Left cardiac atrium (tissue), 4 donors: ENCODE data around the gene NECAP2. TPM values are rescaled to one million over a fixed set of nuclear protein-coding genes. Genes with fewer than 3 reads are reported as not detected.

ENCODE experiments used
- ATAC-seq, 2 donors: fragments of 200-7000 bp; cut with Tn5 transposase; one replicate each; pipeline ENCODE4 v1.9.1; 2020; ENCODE audit warnings: mild to moderate bottlenecking in 2 of 2, moderate library complexity in 2 of 2
- DNase-seq: peaks from one replicate; pipeline ENCODE4 v3.0.0-alpha.2; 2020
- intact Hi-C, 2 donors: fragments of 100-400 bp; cut with DNase I; formaldehyde crosslinking; loops; one replicate each; pipeline versions ENCODE4 v1.14.1 to v1.15.1; 2022 to 2023
- long read RNA-seq: library from polyadenylated mRNA; unstranded; transcript quantifications from one replicate; pipeline ENCODE4 v2.0.0, GENCODE V29; 2021
- total RNA-seq, 2 donors: library from RNA; stranded (reverse); fragmentation: NEBNext Ultra II Directional; extraction: Animal tissue kit (Norgen Biotek cat#: 25700); gene quantifications; one replicate each; pipeline ENCODE4 v1.2.1, GENCODE V29; 2021
- donor health status: DM: no; HTN: yes; CAD: no.
- donor health status: DM: no; HTN: yes; CAD: no; lungs with severe emphysema.
- donor health status: DM: yes; HTN: yes; CAD: no.
- donor health status: Dilated cardiomyopathy.

The NECAP2 gene
- 10 to 100 TPM; 21.8 to 23.7 TPM for total RNA-seq
- long read RNA-seq, transcript NECAP2-201 (8 exons, 2,070 nt): major isoform, 25 of 34 reads
- long read RNA-seq, partial matches to known transcripts: 6 of 34 reads
- long read RNA-seq, other reads (novel, unspliced or antisense): 0 of 34 reads

- peak; percentile 96 for DNase-seq
Measured at GRCh38 chr1:16440470-16441281, at the start of gene NECAP2. NECAP2 (plus strand) TSS chr1:16440724; CDS start chr1:16440762, 38 bp downstream.

GRCh38 chr1:16391411-16391810 lies 49.1 kb upstream of the NECAP2 start:
- intact Hi-C loops: no loop called here
- ATAC-seq (no peak), DNase-seq (no peak)

More at GRCh38 chr1:16440470-16441281, at the start of gene NECAP2:
- intact Hi-C loops: loop anchor here in 1 of 2 donors (2.0 kb wide), 1 partner anchor 72 kb away; no protein-coding TSS in a partner anchor
- peak; percentile 94 to 96 for ATAC-seq

- ATAC-seq (peak; percentile 10 to 19), DNase-seq (no peak)
- intact Hi-C loops: no loop called here
Measured at GRCh38 chr1:16392740-16393569, 47.6 kb upstream of the NECAP2 start.

GRCh38 chr1:16393570-16394521 lies 46.7 kb upstream of the NECAP2 start:
- DNase-seq: no peak
- ATAC-seq: no peak
- intact Hi-C loops: no loop called here

- ATAC-seq (no peak), DNase-seq (no peak)
- intact Hi-C loops: no loop called here
Measured at GRCh38 chr1:16394977-16395376, 45.5 kb upstream of the NECAP2 start.

- ATAC-seq (peak; percentile 31 to 62), DNase-seq (peak; percentile 56)
- intact Hi-C loops: no loop called here
Measured at GRCh38 chr1:16396591-16396990, 43.9 kb upstream of the NECAP2 start.

GRCh38 chr1:16397120-16397519 lies 43.4 kb upstream of the NECAP2 start:
- ATAC-seq (no peak), DNase-seq (no peak)
- intact Hi-C loops: no loop called here

GRCh38 chr1:16398371-16398953 lies 42.1 kb upstream of the NECAP2 start:
- intact Hi-C loops: no loop called here
- DNase-seq: no peak
- ATAC-seq: no peak

GRCh38 chr1:16402742-16403141 lies 37.8 kb upstream of the NECAP2 start:
- intact Hi-C loops: no loop called here
- no peak for ATAC-seq
- DNase-seq: no peak

GRCh38 chr1:16405441-16405840 lies 35.1 kb upstream of the NECAP2 start:
- intact Hi-C loops: no loop called here
- DNase-seq (no peak), ATAC-seq (no peak)

GRCh38 chr1:16406868-16407267 lies 33.7 kb upstream of the NECAP2 start:
- no peak for DNase-seq
- intact Hi-C loops: no loop called here

GRCh38 chr1:16409536-16410152 lies 30.9 kb upstream of the NECAP2 start:
- DNase-seq: no peak
- ATAC-seq: no peak
- intact Hi-C loops: no loop called here

More at GRCh38 chr1:16406868-16407267, 33.7 kb upstream of the NECAP2 start:
- ATAC-seq: no peak

GRCh38 chr1:16410803-16411202 lies 29.7 kb upstream of the NECAP2 start:
- intact Hi-C loops: no loop called here
- no peak for DNase-seq
- ATAC-seq: no peak

GRCh38 chr1:16413191-16413590 lies 27.3 kb upstream of the NECAP2 start:
- intact Hi-C loops: no loop called here
- ATAC-seq (no peak), DNase-seq (no peak)

GRCh38 chr1:16418823-16419425 lies 21.6 kb upstream of the NECAP2 start:
- ATAC-seq (no peak), DNase-seq (no peak)
- intact Hi-C loops: no loop called here

GRCh38 chr1:16420424-16421118 lies 20.0 kb upstream of the NECAP2 start:
- ATAC-seq (peak in 1 of 2 donors; percentile 59), DNase-seq (no peak)

GRCh38 chr1:16421201-16421600 lies 19.3 kb upstream of the NECAP2 start:
- DNase-seq: no peak
- intact Hi-C loops: no loop called here
- ATAC-seq: no peak

More at GRCh38 chr1:16420424-16421118, 20.0 kb upstream of the NECAP2 start:
- intact Hi-C loops: no loop called here
